HCT116 (cell line): ENCODE data around the gene FHOD3.

Source experiments
- EZH2 ChIP-seq: fragments of 200-600 bp; sonication (generic); IDR thresholded peaks from 2 replicates; pipeline ENCODE4 v1.6.1; 2017; ENCODE audit warnings: antibody characterized with exemption, mixed run types
- JUND ChIP-seq: IDR thresholded peaks from 2 replicates; pipeline ENCODE4 v1.6.1; 2012
- POLR2A ChIP-seq: IDR thresholded peaks from 2 replicates; pipeline ENCODE4 v1.7.0; 2011; ENCODE audit warnings: borderline replicate concordance; ENCODE audit not compliant: insufficient read depth, insufficient read length; ENCODE audit errors: extremely low read depth
- POLR2AphosphoS5 ChIP-seq: IDR thresholded peaks from 2 replicates; pipeline ENCODE4 v1.6.1; 2011; ENCODE audit warnings: mild to moderate bottlenecking, low read depth, low read length, moderate library complexity
- RAD21 ChIP-seq: IDR thresholded peaks from 2 replicates; pipeline ENCODE4 v1.6.1; 2012; ENCODE audit warnings: low read depth, mild to moderate bottlenecking
- SRF ChIP-seq: IDR thresholded peaks from 2 replicates; pipeline ENCODE4 v1.6.1; 2012; ENCODE audit warnings: low read depth
- YY1 ChIP-seq: IDR thresholded peaks from 2 replicates; pipeline ENCODE4 v1.6.1; 2011; ENCODE audit warnings: low read length, low read depth, moderate library complexity, mild to moderate bottlenecking; ENCODE audit not compliant: insufficient replicate concordance; ENCODE audit errors: extremely low read depth
- ZNF274 ChIP-seq: fragments of 200-500 bp; sonication (Bioruptor generic); IDR thresholded peaks from 2 replicates; pipeline ENCODE4 v1.6.1; 2014; ENCODE audit warnings: mild to moderate bottlenecking, low read depth, low read length, inconsistent platforms
- TF ChIP-seq, protein P1 (sequence below): IDR thresholded peaks from 2 replicates; pipeline ENCODE4 v1.6.1; 2011; ENCODE audit warnings: mild to moderate bottlenecking, low read length, moderate library complexity; ENCODE audit not compliant: insufficient replicate concordance; ENCODE audit errors: extremely low read depth
- TF ChIP-seq, protein P2 (sequence below): IDR thresholded peaks from 2 replicates; pipeline ENCODE4 v1.6.1; 2012
- TF ChIP-seq, protein P3 (sequence below), 3 experiments: fragments of 200-600 bp in 1 of 3; sonication (generic) in 1 of 3; IDR thresholded peaks in 2 of 3; conservative IDR thresholded peaks in 1 of 3; 2 replicates each; pipeline ENCODE4 v1.5.1; 2012 to 2017; ENCODE audit warnings: low read depth in 2 of 3, low read length in 2 of 3, antibody characterized with exemption in 1 of 3, borderline replicate concordance in 1 of 3, control low read depth in 1 of 3, mild to moderate bottlenecking in 1 of 3, mixed read lengths in 1 of 3, mixed run types in 1 of 3, moderate library complexity in 1 of 3; ENCODE audit not compliant: insufficient read depth in 1 of 3

DNA sequence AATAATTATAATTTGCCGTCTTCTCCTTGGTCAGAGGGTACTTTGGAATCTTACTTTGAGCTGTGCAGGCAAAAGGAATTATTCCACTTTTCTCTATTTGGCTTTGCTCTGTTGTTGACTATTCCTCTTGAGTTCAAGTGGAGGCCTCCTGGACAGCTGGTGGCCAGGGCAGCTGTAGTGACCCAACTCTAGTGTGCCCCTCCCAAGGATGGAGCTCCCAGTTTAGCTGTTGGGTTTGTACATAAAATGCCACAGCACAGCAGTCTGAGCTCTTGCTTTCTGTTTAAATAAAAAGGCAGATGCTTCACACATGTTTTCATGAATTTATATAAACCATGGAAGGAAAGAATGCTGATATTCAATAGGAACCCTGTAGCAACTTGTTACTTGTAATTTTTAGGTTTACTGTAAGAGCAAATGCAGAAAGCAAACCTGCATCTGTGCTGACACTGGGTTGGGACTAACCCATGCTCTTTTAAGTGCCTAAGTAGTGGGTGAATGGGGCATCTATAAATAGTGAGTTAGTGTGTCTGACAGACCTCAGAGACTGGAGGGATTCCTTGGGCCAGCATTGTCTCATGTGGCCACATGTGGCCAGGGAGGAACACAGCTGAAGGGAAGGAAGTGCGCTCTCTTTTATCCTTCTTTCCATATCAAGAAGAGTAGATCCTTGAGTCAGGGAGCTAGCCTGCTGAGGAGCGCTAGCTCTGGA, 121.8 kb downstream of the FHOD3 start:
- TF ChIP-seq POLR2AphosphoS5 (no peak), POLR2A (no peak), RAD21 (no peak), YY1 (no peak), JUND (no peak), SRF (no peak), ZNF274 (no peak), EZH2 (no peak)
- TF ChIP-seq, protein P1, sequence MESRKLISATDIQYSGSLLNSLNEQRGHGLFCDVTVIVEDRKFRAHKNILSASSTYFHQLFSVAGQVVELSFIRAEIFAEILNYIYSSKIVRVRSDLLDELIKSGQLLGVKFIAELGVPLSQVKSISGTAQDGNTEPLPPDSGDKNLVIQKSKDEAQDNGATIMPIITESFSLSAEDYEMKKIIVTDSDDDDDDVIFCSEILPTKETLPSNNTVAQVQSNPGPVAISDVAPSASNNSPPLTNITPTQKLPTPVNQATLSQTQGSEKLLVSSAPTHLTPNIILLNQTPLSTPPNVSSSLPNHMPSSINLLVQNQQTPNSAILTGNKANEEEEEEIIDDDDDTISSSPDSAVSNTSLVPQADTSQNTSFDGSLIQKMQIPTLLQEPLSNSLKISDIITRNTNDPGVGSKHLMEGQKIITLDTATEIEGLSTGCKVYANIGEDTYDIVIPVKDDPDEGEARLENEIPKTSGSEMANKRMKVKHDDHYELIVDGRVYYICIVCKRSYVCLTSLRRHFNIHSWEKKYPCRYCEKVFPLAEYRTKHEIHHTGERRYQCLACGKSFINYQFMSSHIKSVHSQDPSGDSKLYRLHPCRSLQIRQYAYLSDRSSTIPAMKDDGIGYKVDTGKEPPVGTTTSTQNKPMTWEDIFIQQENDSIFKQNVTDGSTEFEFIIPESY = no peak
- TF ChIP-seq, protein P2, sequence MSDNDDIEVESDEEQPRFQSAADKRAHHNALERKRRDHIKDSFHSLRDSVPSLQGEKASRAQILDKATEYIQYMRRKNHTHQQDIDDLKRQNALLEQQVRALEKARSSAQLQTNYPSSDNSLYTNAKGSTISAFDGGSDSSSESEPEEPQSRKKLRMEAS = no peak
- TF ChIP-seq, protein P3, sequence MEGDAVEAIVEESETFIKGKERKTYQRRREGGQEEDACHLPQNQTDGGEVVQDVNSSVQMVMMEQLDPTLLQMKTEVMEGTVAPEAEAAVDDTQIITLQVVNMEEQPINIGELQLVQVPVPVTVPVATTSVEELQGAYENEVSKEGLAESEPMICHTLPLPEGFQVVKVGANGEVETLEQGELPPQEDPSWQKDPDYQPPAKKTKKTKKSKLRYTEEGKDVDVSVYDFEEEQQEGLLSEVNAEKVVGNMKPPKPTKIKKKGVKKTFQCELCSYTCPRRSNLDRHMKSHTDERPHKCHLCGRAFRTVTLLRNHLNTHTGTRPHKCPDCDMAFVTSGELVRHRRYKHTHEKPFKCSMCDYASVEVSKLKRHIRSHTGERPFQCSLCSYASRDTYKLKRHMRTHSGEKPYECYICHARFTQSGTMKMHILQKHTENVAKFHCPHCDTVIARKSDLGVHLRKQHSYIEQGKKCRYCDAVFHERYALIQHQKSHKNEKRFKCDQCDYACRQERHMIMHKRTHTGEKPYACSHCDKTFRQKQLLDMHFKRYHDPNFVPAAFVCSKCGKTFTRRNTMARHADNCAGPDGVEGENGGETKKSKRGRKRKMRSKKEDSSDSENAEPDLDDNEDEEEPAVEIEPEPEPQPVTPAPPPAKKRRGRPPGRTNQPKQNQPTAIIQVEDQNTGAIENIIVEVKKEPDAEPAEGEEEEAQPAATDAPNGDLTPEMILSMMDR (IDR thresholded peaks at IDR 0.05 in 2 of 3, conservative IDR thresholded peaks at IDR 0.05 in 1 of 3; ENCODE audit: borderline replicate concordance in 1 of 3, insufficient read depth in 1 of 3, low read depth in 2 of 3, low read length in 2 of 3) = no peak
